GM20000 (cell line): ENCODE measurements around the gene ROS1.

Source experiments
- DNase-seq: peaks from one replicate; pipeline ENCODE4 v3.0.0; 2012; ENCODE audit warnings: low spot score
- TF ChIP-seq, protein P1 (sequence below): IDR thresholded peaks from 2 replicates; pipeline ENCODE4 v1.5.1; 2012; ENCODE audit warnings: mild to moderate bottlenecking, control low read depth; ENCODE audit errors: extremely low read depth, missing control alignments

The ROS1 gene

DNA sequence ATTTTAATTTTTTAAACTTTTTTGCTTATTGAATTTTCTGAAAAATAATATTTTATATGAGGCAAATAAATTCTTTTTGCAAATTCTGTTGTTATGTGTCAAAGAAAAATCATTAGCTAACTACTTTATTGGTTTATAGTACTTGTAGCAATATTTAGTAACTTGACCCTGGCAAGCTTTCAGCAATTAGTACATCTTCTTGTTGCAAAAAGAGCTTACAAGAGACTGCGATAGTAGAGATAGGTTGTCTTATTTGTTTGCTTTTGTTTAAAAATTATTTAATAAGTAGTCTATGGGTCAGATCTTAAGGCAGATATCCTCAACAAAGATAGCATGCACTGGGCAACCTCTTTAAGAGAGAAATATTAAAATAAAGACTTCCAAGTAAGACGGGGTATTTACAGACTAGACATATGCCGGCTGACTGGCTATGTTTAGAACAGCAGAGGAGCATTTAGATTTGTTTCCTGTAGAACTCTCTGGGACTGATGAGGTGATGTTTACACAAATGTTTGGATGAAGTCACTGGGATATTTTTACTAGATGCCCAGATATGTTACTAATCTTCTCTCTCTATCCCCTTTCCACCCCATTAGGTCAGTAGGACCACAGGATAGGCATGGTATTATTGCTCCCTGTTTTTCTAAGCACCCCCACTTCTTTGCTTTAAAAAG lies 135.4 kb downstream of the ROS1 start:
- DNase-seq = no peak
- TF ChIP-seq, protein P1, sequence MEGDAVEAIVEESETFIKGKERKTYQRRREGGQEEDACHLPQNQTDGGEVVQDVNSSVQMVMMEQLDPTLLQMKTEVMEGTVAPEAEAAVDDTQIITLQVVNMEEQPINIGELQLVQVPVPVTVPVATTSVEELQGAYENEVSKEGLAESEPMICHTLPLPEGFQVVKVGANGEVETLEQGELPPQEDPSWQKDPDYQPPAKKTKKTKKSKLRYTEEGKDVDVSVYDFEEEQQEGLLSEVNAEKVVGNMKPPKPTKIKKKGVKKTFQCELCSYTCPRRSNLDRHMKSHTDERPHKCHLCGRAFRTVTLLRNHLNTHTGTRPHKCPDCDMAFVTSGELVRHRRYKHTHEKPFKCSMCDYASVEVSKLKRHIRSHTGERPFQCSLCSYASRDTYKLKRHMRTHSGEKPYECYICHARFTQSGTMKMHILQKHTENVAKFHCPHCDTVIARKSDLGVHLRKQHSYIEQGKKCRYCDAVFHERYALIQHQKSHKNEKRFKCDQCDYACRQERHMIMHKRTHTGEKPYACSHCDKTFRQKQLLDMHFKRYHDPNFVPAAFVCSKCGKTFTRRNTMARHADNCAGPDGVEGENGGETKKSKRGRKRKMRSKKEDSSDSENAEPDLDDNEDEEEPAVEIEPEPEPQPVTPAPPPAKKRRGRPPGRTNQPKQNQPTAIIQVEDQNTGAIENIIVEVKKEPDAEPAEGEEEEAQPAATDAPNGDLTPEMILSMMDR = no peak

DNA sequence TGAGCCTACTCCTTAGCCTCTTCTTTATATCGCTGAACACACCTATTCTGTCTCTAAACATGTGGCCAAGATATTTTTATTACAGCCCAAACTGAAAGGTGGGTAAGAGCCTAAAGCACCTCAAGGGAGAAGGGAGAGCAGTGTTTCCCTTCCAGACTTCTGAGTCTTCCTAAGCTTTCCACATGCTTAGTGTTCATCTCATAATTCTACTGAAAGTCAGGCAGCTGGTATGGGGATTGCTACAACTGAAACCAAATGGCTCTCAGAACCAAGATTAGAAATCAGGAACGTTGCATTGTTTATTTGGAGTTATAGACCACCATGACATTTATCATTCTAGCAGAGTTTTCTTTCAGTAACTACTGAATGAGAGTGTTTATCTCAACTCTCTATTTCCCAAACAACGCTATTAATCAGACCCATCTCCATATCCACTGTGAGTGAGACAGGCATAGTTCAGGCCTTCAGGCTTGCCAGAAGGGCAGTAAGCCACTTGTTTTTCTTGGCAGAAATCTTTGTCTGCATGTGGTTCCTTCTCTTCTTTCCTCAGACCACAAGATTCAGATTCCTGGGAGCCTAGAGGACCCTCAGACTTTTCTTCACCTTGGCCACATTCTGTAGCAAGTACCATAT lies 137.5 kb downstream of the ROS1 start:
- TF ChIP-seq, protein P1 = no peak
- DNase-seq = no peak

DNA sequence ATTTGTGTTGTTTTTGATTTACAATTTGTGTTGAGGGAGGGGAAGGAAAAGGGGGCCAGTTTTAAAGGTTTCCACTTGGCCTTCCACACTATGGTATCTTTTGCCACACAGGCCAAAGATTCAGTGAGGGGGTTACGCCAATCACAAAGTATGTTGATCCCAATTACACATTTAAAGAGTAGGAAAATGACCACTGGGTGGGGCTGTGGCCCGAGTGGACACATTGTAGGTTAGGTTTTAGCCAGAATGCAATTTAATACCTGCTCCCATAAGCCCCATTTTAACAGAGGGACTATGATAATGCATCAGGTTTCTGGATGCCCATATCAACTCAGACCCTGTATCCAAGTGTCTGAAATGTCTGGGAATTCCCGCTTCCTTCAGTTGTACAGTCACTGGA lies 144.8 kb downstream of the ROS1 start:
- DNase-seq = no peak
- TF ChIP-seq, protein P1 = no peak

DNA sequence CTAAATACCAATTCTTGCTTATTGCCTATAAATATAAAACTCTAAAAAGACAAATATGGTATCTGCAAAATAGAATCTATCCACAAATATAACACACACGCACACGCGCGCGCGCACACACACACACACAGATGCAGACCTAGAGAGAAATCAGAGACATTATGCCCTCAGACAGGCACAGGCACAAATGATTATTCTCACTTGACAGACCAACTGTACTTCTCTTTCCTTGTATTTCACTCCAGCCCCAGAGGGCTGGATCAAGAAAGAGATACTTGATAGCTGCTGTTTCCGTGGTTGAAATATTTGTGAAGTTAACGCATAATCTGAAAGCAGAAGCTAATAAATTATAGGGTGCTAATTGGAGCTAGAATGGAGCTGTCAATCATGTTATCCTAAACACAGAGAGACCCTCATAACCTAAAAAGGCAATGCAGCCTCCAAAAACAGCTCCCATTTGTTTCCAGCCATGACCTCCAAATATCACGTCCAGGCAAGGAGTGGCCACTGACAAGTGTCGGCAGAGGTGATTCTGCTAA lies 148.9 kb downstream of the ROS1 start:
- DNase-seq = no peak
- TF ChIP-seq, protein P1 = no peak

DNA sequence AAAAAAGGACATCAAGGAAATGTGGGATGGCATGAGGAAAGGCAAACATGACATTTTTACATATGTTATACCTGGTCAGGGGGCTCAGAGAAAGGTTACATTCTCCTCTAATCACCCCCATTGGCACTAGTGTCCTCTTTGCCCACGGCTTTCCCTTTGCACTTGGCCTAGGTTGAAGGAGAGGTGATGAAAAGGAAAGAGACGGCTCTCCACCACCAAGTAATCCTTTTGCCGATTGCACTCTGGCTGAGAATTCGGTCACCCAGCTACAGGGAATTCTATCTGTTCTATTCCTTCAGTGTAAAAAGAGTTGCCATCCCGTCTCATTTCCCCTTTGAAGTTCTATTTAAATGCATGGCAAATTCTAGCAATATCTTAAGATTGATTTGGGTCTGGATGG lies 150.0 kb downstream of the ROS1 start:
- TF ChIP-seq, protein P1 = no peak
- DNase-seq = no peak

DNA sequence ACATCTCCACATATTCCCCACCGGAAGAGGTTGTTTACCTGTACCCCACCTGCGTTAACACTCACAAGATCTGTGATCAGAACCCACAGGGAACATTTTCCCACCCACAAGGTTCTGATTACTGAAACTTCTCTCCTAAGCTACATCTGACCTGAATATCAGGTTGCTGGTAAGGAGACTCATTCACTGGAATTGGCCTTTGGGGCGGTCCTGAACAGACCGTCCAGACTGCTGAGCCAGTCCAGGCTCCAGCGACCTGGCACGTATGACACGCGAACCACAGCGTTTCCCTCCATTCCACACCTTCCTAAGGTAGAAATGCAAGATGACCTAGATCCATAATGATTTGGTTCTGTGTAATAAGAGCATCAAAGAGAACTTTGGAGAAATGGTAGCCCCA lies 150.5 kb downstream of the ROS1 start:
- TF ChIP-seq, protein P1 = no peak
- no peak for DNase-seq

DNA sequence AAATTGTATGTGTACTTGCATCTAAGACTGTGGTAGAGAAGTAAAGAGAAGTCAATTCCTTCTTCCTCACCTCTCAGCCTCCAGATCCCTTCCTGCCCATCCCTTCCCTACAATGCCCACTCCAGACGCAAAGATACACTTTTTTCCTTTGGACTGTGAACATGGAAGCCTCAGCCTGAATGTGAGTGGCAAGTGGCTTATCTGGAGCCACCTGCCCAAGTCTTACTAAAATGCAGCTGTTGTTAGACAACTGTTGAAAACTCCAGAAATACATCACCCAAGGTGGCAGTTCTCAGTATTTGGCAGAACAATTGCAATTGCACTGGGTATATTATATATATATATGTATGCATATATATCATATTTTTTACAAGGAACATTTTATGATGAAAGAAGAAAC lies 152.9 kb downstream of the ROS1 start:
- TF ChIP-seq, protein P1 = no peak
- no peak for DNase-seq
